GM19468 (cell line): ENCODE measurements around the gene MTHFD2.
A peak's percentile ranks its signal among the peaks of the same experiment; 100 is the strongest.
"Not testable (repeated sequence)": the region's sequence is repeated elsewhere in the genome, so short reads cannot be mapped to it uniquely, and the experiment has no call there.

Source experiments
- ATAC-seq: cut with Tn5 transposase; IDR thresholded peaks from one replicate; pipeline ENCODE4 v1.9.1; 2021; ENCODE audit warnings: mild to moderate bottlenecking, moderate library complexity, moderate number of reproducible peaks; ENCODE audit not compliant: unreplicated experiment; ENCODE audit errors: extremely low read depth

MTHFD2 gene

DNA sequence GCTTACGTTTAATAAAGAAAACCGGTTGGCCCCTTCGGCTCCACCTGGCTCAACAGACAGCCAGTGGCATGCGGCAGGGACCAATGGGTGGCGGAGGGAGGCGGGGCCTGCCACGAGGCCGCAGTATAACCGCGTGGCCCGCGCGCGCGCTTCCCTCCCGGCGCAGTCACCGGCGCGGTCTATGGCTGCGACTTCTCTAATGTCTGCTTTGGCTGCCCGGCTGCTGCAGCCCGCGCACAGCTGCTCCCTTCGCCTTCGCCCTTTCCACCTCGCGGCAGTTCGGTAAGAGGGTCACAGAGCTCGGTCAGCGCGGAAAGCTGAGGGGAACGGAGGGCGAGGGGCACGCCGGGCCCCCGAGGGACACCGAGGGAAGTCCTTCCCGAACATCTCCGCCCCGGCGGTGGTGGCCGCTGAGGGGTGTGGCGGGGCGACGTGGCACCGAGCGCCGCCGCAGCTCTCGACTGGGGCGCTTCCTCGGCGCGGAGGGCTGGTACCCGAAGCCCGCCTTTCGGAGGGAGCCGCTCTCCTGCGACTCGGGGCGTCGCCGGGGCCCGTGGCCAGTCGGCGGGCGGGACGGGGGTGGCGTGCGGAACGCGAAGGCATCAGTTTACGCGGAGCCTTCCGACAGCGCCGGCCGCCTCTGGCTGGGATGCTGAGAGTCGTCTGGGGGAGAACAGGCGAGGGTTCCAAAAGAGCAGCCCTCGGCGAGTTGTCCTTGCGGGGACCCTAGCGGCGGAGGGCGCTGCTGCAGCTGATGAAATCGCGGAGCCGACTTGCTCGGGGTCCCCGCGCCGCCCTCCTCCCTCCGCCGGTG, at the start of gene MTHFD2:
TSS of gene MTHFD2 (plus strand) at position 155 of the 814 bp plus-strand sequence. CDS start at position 182, 27 bp downstream.
- peak; percentile 85 for ATAC-seq

DNA sequence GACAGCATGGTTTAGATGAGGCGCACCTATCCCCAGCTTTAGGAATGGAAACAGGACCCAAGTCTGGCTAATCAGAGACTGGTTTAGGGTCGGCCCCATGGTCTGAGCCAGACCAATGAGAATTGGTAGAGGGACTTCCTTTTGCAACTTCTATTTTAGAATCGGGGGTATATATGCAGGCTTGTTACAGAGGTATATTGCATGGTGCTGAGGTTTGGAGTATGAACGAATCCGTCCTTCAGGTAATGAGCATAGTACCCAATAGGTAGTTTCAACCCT, 49.2 kb upstream of the MTHFD2 start:
- no peak for ATAC-seq

DNA sequence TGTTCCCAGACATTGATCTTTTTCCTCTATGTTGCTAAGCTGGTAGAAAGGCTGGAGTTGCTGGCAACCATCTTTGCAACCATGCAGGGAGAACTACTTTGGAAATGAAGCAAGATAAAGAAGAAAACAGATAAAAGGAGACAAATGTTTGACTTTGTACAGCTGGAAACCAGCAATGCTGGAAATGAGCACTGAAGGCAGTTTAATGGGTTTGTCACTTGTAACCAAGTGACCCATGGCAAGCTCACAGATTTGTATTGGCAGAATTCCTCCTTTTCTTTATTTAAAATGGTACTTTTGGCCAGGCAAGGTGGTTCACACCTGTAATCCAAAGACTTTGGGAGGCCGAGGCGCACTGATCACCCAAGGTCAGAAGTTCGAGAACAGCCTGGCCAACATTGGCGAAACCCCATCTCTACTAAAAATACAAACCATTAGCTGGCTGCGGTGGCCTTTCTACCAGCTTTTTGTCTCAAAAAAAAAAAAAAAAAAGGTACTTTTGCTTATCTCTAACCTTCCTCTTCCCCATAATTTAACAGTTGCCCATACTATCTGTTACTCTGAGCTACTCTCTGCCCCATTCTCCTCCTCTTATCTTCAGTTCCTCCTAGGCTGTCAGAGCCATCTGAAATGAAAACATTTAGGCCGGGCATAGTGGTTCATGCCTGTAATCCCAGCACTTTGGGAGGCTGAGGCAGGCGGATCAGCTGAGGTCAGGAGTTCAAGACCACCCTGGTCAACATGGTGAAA, 48.7 kb upstream of the MTHFD2 start:
- no peak for ATAC-seq

DNA sequence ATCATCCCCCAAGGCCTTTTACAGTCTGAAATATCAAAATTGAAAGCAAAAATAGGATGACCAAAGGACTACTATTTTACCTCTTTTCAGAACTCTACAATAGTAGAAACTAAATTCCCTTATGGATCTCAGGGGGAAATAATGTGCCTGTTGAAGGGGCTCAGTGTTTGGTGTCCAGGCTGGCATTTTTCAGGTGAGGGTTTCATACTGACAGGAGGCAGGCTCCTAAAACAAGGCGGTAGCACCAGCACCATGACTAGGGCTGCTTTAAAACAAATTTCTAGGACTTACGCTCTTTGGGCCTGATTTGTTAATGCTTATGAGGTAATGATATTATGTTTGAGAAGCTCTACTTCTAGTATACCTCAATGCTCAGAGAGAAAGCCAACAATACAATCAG, 45.5 kb upstream of the MTHFD2 start:
- ATAC-seq, result no peak

DNA sequence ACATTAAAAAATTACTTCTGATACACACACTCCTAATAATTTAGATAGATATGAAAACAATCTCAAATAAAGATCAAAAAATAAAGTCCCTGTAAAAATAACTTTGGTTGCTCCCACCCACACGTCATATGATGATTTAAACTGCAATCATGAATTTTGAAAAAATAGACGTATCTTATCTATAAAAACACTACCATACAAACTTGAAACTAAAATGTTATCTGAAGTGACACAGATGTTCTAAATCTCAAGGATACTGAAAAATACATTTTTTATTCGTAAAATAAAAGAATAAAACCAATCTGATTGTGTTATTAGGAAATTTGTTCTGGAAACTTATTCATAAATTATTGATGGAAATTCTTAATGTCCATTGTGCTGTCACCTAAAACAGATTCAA, 42.6 kb upstream of the MTHFD2 start:
- ATAC-seq, result no peak

DNA sequence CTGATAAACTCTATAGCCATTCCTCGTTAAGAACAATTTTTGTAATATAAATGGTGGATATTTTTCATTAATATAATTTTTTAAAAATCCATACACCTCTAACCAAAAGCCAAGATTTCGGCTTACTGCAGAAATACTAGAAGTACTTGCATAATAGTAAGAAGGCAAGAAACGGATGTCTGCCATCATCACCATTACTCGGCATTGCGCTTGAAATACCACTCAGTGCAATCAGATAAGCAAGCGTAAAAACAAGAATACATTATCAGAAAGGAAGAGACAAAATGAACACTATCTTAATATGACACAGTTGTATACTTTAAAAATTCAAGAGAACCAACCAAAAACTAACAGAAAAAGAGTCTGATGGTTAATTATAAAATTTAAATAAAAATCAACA, 35.5 kb upstream of the MTHFD2 start:
- ATAC-seq, result no peak

DNA sequence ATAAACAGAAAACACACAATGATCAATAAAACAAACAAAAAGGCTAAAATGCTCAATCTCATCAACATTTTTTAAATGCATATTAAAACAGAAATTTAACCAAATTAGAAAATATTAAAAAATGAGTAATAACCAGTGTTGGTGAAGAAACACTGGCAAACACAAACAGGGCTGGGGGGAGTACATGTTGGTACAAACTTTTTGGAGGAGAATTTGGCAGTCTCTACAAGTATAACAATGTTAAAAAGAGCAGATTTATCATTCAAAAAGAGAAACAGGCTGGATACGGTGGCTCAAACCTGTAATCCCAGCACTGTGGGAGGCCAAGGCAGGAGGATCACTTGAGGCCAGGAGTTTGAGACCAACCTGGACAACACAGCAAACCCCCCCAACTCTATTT, 33.7 kb upstream of the MTHFD2 start:
- ATAC-seq, result no peak

DNA sequence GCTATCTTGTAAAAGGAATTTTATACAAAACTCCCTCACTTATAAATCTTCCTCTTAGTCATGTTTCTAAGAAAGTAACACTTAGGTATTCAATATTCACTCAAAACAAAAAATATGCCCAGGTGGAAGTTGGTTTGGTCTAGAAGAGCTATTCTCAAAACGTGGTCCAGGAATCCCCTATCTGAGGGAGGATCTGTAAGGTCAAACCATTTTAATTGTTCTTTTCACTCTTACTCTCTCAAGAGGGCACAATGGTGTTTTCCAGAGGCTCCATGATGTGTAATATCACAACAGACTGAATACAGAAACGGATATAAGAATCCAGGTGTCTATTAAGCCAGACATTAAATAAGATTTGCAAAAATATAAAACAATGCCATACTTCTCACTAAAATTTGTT, 29.7 kb upstream of the MTHFD2 start:
- ATAC-seq, result no peak

DNA sequence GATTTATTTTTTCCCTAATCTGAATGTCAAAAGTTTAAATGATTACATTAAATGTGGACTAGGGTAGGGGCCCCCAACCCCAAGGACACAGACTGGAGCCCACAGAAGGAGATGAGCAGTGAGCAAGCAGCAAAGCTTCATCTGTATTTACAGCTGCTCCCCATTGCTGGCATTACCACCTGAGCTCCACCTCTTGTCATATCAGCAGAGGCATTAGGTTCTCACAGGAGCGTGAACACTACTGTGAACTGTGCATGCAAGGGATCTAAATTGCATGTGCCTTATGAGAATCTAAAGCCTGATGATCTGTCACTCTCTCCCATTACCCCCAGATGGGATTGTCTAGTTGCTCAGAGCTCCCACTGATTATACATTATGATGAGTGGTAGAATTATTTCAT, 23.5 kb upstream of the MTHFD2 start:
- ATAC-seq, result no peak

DNA sequence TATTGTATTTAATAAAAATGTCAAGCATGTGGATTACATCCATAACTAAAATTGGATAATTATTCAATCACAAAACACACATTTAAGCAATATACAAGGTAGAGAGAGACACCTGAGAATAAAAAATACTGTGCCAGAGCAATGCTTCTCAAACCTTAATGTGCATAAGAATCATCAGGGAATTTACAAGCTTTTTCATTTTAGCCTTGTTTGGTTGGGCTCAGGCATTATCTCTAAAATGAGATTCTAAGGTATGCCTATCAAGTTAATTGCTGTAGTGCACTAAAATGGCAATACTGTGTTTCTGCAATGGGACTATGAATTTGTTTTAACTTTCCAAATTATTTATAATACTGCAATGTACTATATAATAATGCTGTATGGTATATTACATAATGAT, 20.7 kb upstream of the MTHFD2 start:
- ATAC-seq, result no peak

DNA sequence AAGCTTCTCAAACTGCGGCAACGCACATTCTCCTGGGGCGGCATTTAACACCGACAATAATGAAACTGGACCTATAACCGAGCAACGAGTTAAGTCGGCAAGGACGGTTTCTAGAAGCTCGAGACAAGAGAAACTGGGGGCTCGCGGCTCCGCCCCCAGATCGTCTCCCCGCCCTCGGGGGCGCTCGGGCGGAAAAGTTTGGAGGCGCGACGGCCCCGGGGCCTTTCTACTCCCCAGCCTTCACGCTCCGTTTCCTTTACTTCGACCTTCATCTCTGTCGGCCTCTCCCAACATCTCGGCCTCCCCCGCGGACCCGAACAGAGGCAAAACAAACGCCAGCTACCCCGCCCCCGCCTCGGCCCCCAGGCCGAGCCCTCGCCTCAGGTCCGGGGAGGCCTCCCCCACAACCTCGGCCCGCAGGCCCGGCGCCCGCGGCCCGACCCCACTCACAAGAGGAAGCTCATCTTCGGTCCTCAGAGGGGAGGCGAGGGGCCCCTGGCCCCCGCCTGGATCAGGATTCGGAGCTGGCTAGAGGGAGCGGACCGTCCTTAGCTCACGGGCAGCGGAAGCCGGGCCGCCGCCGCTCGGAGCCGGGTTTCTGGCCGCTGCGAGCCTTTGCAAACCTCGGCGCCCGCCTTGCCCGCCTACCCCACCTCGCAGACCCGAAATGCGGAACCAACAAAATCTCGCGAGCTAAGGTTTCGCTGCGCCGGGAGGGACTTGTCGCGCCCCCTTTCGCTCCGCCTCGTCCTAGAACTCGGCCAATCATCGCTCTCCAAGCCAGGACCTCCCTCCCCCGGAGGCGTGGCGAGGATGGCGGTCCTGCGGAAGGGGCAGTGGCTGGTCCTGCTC, 20.0 kb upstream of the MTHFD2 start, which contains the start of gene MOB1A:
TSS of gene MOB1A (minus strand) at position 669 of the 852 bp plus-strand sequence. CDS start at position 464, 205 bp downstream.
- peak; percentile 80 for ATAC-seq

DNA sequence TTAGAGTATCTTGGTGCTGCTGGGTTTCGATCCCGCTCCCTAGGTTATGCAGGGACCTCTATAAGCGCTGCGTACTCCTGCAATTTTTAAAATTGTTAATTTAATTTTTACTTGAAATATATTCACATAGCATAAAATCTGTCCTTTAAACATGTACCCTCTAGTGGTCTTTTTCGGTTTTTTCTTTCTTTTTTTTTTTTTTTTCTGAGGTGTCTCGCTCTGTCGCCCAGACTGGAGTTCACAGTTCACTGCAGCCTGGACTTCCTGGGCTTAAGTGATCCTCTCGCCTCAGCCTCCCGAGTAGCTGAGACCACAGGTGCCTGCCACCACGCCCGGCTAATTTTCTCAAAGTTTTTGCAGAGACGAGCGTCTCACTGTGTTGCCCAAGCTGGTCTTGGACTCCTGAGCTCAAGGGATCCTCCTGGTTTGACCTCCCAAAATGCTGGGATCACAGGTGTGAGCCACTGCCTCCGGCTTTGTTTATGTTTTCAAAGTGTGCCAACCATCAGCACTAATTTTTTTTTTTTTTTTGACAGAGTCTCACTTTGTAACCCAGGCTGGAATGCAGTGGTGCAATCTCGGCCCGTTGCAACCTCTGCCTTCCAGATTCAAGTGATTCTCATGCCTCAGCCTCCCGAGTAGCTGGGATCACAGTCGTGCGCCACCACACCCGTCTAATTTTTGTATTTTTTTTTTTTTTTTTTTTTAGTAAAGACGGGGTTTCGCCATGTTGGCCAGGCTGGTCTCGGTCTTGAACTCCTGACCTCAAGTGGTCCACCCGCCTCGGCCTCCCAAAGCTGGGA, 19.2 kb upstream of the MTHFD2 start:
- peak; percentile 5 for ATAC-seq

DNA sequence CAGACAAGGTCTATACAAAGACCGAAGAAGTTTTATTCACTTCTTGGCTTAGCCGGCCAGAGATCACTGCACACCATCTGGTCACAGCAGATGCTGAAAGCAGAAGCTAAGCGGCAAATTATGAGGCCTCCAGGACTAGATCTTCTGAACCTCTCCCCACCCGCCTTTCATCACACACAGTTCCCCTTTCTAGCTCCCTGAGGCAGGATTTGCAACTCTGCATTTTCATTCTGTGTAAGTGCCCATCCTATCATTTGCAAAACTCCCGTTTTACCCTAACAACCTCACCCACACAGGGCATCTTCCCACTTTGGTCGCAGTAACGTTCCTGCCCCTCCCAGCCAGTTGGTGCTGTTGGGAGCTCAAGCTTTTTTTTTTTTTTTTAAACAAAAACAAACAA, 16.7 kb upstream of the MTHFD2 start:
- no peak for ATAC-seq

DNA sequence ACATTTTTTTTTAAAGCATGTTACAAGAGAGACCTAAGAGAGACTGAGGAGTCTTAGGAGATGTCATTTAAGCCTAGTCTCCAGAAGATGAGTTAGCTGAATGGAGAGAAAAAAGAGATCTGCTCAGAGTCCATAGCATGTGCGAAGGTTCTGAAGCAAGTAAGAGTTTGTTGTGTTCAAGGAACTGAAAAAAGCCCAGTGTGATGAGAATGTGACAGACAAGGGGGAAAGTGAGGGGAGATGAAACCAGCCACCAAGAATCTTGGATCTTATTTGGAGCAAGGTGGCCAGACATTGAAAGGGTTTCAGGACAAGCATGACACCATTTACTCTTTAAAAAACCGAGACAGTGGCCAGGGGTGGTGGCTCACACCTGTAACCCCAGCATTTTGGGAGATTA, 14.5 kb upstream of the MTHFD2 start:
- no peak for ATAC-seq

DNA sequence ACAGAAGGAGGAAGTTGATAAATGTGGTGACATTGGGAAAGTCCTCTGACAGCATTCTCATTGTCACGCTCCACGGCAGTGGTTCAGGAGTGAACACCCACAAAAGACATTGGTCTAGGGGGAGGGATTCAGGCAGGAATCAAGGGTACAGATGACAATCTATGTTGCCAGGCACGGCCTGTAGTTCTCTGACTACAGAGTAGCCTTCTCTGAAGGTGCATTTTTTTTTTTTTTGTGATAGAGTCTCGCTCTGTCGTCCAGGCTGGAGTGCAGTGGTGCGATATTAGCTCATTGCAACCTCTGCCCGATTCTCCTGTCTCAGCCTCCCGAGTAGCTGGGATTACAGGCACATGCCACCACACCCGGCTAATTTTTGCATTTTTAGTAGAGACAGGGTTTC, 12.4 kb upstream of the MTHFD2 start:
- ATAC-seq, result peak; percentile 69

DNA sequence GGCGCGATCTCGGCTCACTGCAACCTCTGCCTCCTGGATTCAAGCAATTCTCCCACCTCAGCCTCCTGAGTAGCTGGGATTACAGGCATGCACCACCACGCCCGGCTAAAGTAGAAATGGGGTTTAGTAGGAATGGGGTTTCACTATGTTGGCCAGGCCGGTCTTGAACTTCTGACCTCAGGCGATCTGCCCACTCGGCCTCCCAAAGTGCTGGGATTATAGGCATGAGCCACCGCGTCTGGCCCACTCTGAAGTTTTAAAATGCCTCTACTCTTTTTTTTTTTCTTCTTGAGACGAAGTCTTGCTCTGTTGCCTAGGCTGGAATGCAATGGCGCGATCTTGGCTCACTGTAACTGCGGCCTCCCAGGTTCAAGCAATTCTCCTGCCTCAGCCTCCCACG, 11.7 kb upstream of the MTHFD2 start:
- not testable (repeated sequence) for ATAC-seq

DNA sequence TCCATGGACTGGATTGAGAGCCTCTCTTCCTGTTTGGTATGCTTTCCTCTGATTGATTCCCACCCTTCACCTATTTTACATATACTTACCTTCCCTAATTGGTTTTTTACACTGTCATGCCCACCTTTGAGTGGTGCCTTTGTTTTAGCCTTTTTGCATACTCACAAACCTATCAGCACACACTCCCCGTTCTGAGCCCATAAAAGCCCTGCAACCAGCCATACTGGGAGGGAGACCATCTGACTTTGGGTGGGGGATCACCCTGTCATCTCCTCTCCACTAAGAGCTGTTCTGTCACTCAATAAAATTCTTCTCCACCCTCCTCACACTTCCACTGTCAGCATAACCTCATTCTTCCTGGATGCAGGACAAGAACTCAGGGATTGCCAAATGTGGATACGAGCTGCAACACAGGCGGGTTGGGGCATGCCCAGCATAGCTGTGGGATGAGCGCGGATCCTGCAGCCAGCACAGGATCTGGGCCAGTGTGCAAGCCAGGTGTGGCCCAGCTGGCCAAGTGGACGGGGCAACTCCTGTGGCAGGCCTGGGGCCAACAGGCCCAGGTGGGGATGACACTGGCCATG, 10.3 kb upstream of the MTHFD2 start:
- no peak for ATAC-seq

DNA sequence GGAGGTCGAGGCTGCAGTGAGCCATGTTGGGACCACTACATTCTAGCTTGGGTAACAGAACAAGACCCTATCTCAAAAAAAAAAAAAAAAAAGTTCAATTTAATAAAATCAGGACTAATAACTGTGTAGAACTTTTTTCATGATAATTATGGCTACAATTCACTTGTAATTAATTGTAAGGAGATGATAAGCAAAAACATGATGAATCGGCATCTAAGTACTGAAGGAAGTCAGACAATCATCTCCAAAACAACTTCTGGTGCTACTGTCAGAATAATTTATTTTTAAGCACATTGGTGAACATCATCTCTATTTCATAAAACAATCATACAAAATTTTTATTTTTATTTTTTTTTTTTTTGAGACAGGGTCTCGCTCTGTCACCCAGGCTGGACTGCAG, 9.7 kb upstream of the MTHFD2 start:
- ATAC-seq, result no peak

DNA sequence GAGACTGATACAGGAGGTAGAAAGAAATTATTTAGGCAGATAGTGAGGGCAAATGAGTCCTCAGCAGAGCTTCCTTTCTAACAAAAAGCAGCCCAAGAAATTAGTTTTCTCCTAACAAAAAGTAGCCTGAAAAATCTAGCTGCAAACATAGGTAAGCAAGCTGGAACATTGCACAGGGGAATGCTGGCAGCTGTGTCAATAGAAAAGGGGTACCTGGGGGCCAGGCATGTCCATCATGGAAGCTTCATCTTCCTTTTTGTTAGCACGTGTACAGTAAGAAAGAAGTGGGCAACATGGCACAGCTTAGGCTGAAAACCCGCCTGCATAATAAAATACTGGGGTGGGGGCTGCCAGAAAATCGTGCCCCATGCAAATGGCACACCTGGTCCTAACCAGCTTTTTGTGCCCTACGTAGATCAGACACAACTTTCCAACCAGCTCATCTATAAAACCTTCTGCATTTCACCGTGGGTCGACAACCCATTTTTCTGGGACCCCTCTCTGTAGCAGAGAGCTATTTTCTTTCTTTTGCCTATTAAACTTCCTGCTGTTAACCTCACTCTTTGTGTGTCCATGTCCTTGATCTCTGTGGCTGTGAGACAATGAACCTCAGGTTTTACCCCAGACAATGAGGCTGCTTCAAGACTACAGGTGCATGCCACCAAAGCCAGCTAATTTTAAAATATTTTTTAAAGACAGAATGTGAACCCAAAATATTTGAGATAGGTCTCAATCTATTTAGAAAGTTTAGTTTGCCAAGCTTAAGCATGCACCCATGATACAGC, 6.6 kb upstream of the MTHFD2 start:
- no peak for ATAC-seq
